HL-60 (cell line): ENCODE results near the gene C1orf105.

Experiments used
- DNase-seq, 2 experiments: peaks; one replicate each; pipeline ENCODE4 v3.0.0-alpha.2; 2010 to 2020; ENCODE audit warnings: low read depth in 1 of 2, low spot score in 1 of 2
- H3K27ac ChIP-seq: fragments of 250-450 bp; sonication (Bioruptor Pico); replicated peaks from 2 replicates; pipeline ENCODE4 v1.5.1; 2020; ENCODE audit warnings: mild to moderate bottlenecking, moderate library complexity
- H3K27me3 ChIP-seq: fragments of 250-450 bp; sonication (Bioruptor Pico); 2 replicates; pipeline ENCODE4 v1.5.1; 2021; ENCODE audit warnings: mild to moderate bottlenecking, moderate library complexity; ENCODE audit not compliant: insufficient read depth, poor library complexity, severe bottlenecking
- H3K4me3 ChIP-seq: replicated peaks from 2 replicates; pipeline ENCODE4 v1.5.1; 2011; ENCODE audit warnings: mild to moderate bottlenecking, control low read depth, low read length; ENCODE audit not compliant: insufficient read depth
- CTCF ChIP-seq: IDR thresholded peaks from one replicate; pipeline ENCODE4 v1.5.1; 2011; ENCODE audit warnings: low read length, control low read depth, inconsistent platforms; ENCODE audit not compliant: insufficient read depth
- GABPA ChIP-seq: IDR thresholded peaks from 2 replicates; pipeline ENCODE4 v1.6.1; 2012; ENCODE audit warnings: low read depth
- POLR2AphosphoS5 ChIP-seq: IDR thresholded peaks from 2 replicates; pipeline ENCODE4 v1.6.1; 2012; ENCODE audit warnings: low read depth
- SPI1 ChIP-seq: IDR thresholded peaks from 2 replicates; pipeline ENCODE4 v1.6.1; 2012; ENCODE audit warnings: low read depth, mild to moderate bottlenecking, borderline replicate concordance
- TF ChIP-seq, protein P1 (sequence below): IDR thresholded peaks from 2 replicates; pipeline ENCODE4 v1.6.1; 2012; ENCODE audit warnings: low read depth; ENCODE audit not compliant: insufficient replicate concordance

Gene C1orf105

DNA sequence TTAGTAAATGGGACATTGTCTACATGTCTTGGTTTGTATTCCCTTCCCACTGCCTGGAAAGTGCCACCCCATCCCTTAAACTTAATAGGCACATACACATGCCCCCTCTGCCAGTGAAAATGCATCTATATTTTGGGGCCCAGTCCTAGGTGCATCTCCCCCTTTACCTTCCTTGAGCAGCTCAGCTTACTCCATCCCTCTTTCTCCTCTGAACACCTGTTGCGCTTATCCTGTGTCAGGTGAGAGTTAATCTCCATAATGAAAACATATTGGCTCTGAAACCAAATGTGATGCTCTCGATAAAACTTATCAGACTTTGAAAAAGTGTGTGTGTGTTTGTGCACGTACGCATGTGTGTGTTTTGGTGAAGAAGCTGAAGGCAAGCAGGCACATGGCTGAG is 97.1 kb downstream of the C1orf105 start:
- Histone ChIP-seq H3K27ac (no peak overlapping the region), H3K27me3 (no peaks in the 10 kb centered on the region), H3K4me3 (no peak overlapping the region)
- TF ChIP-seq POLR2AphosphoS5 (no peak), SPI1 (no peak), GABPA (no peak), CTCF (no peak)
- TF ChIP-seq, protein P1, sequence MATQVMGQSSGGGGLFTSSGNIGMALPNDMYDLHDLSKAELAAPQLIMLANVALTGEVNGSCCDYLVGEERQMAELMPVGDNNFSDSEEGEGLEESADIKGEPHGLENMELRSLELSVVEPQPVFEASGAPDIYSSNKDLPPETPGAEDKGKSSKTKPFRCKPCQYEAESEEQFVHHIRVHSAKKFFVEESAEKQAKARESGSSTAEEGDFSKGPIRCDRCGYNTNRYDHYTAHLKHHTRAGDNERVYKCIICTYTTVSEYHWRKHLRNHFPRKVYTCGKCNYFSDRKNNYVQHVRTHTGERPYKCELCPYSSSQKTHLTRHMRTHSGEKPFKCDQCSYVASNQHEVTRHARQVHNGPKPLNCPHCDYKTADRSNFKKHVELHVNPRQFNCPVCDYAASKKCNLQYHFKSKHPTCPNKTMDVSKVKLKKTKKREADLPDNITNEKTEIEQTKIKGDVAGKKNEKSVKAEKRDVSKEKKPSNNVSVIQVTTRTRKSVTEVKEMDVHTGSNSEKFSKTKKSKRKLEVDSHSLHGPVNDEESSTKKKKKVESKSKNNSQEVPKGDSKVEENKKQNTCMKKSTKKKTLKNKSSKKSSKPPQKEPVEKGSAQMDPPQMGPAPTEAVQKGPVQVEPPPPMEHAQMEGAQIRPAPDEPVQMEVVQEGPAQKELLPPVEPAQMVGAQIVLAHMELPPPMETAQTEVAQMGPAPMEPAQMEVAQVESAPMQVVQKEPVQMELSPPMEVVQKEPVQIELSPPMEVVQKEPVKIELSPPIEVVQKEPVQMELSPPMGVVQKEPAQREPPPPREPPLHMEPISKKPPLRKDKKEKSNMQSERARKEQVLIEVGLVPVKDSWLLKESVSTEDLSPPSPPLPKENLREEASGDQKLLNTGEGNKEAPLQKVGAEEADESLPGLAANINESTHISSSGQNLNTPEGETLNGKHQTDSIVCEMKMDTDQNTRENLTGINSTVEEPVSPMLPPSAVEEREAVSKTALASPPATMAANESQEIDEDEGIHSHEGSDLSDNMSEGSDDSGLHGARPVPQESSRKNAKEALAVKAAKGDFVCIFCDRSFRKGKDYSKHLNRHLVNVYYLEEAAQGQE, result no peak
- no peak for DNase-seq
